Adrenal gland (tissue), 12 donors: ENCODE measurements around the gene LMCD1. TPM values are rescaled to one million over a fixed set of nuclear protein-coding genes. Genes with fewer than 3 reads are reported as not detected.

ENCODE experiments used
- DNase-seq, 7 donors: peaks; one replicate each; pipeline ENCODE4 v3.0.0-alpha.2; 2019 to 2020
- H3K27ac ChIP-seq, 5 donors: fragments of 200-600 bp; sonication (generic) in 4 of 5; 1 replicate in 3 of 5; 2 replicates in 2 of 5; pipeline versions ENCODE4 v1.5.1 to v1.8.0; 2016 to 2020; ENCODE audit warnings: mild to moderate bottlenecking in 1 of 5
- H3K27me3 ChIP-seq: fragments of 200-600 bp; 2 replicates; pipeline ENCODE4 v1.8.0; 2021
- H3K36me3 ChIP-seq, 2 donors: fragments of 200-600 bp; replicated peaks in 1 of 2; 1 replicate in 1 of 2; 2 replicates in 1 of 2; pipeline versions ENCODE4 v1.5.1 to v1.8.0; 2018 to 2022
- H3K4me1 ChIP-seq, 2 donors: fragments of 200-600 bp; replicated peaks in 1 of 2; 1 replicate in 1 of 2; 2 replicates in 1 of 2; pipeline versions ENCODE4 v1.5.1 to v1.8.0; 2018 to 2021
- H3K4me3 ChIP-seq, 4 donors: fragments of 200-600 bp; sonication (generic) in 3 of 4; one replicate each; pipeline ENCODE4 v1.5.1; 2016 to 2018
- H3K9me3 ChIP-seq, 3 donors: fragments of 200-600 bp; sonication (generic) in 1 of 3; replicated peaks in 1 of 3; 1 replicate in 2 of 3; 2 replicates in 1 of 3; pipeline versions ENCODE4 v1.5.1 to v1.8.0; 2016 to 2021
- POLR2A ChIP-seq, 2 donors: fragments of 450-650 bp; IDR thresholded peaks; one replicate each; pipeline ENCODE4 v1.6.1; 2017; ENCODE audit warnings: antibody characterized with exemption in 2 of 2, mild to moderate bottlenecking in 2 of 2, moderate library complexity in 1 of 2
- WGBS, 4 donors: extraction: QIAGEN DNeasy Blood & Tissue Kit in 2 of 4; methylation state at CpG; one replicate each; pipeline versions ENCODE4 v1.1.5 to v1.1.7; 2013 to 2017; 5-methylcytosine and 5-hydroxymethylcytosine counted together
- intact Hi-C, 2 donors: fragments of 100-400 bp; cut with DNase I; formaldehyde crosslinking; loops; one replicate each; pipeline versions ENCODE4 v1.14.1 to v1.15.0; 2022 to 2023
- polyA plus RNA-seq, 3 donors: library from polyadenylated mRNA; stranded (reverse); fragments of 200-250 nt in 2 of 3; fragments of 350-450 nt in 1 of 3; fragmentation: Illumina TruSeq in 1 of 3; extraction: RNeasy Lipid Tissue Mini Kit (QIAGEN cat#74804) in 1 of 3; gene quantifications; one replicate each; pipeline ENCODE4 v1.2.3, GENCODE V29; 2013 to 2014
- total RNA-seq, 9 donors: library from RNA; depleted of rRNA in 4 of 9; stranded (reverse); fragments of >200 nt in 4 of 9; fragments of 120-200 nt in 1 of 9; fragmentation: NEBNext Ultra II Directional in 1 of 9; extraction: Animal tissue kit (Norgen Biotek cat#: 25700) in 1 of 9; gene quantifications; one replicate each; pipeline versions ENCODE4 v1.1.0 to v1.2.4, GENCODE V29; 2013 to 2023
- TF ChIP-seq, protein P1 (sequence below), 6 experiments: fragments of 450-650 bp in 4 of 6; fragments of 200-600 bp in 2 of 6; sonication (generic) in 1 of 6; IDR thresholded peaks; 1 replicate in 5 of 6; 2 replicates in 1 of 6; pipeline versions ENCODE4 v1.5.1 to v1.8.0; 2016 to 2021; ENCODE audit warnings: antibody characterized with exemption in 6 of 6, mild to moderate bottlenecking in 2 of 6, moderate library complexity in 1 of 6
- donor health status: healthy with polysubstance abuse.
- donor health status: Bipolar disorder and iron deficiency.
- donor health status: DM: yes; HTN: yes; CAD: no.
- donor health status: DM: no; HTN: no; CAD: no.
- donor health status: DM: no; HTN: no; CAD: no.
- donor health status: DM: yes; HTN: yes; CAD: no.

Gene LMCD1
- total and polyA plus RNA-seq, 12 donors: 4.8 to 26.5 (median 16.1) TPM

GRCh38 chr3:8529181-8529637, 27.6 kb downstream of the LMCD1 start:
- no peaks in the 10 kb centered on the region for H3K27me3 ChIP-seq
- DNase-seq: peak in 1 of 7 donors; percentile 30
- whole genome bisulfite sequencing, 4 donors: 51 to 67% (median 66%) methylated on average over 9 of the region's 9 CpGs
- intact Hi-C loops: no loop called here
- H3K4me1 ChIP-seq: peaks cover 0 to 25% of the 10 kb centered on the region in 2 donors
- H3K27ac ChIP-seq: peak overlapping the region in 2 of 5 donors; percentile 28 to 59
- TF ChIP-seq POLR2A (IDR thresholded peaks at IDR 0.05): no peak
- TF ChIP-seq, protein P1, sequence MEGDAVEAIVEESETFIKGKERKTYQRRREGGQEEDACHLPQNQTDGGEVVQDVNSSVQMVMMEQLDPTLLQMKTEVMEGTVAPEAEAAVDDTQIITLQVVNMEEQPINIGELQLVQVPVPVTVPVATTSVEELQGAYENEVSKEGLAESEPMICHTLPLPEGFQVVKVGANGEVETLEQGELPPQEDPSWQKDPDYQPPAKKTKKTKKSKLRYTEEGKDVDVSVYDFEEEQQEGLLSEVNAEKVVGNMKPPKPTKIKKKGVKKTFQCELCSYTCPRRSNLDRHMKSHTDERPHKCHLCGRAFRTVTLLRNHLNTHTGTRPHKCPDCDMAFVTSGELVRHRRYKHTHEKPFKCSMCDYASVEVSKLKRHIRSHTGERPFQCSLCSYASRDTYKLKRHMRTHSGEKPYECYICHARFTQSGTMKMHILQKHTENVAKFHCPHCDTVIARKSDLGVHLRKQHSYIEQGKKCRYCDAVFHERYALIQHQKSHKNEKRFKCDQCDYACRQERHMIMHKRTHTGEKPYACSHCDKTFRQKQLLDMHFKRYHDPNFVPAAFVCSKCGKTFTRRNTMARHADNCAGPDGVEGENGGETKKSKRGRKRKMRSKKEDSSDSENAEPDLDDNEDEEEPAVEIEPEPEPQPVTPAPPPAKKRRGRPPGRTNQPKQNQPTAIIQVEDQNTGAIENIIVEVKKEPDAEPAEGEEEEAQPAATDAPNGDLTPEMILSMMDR (IDR thresholded peaks at IDR 0.05): no peak
- H3K4me3 ChIP-seq: no peak overlapping the region
- H3K36me3 ChIP-seq: no peaks in the 10 kb centered on the region
- no peaks in the 10 kb centered on the region for H3K9me3 ChIP-seq

DNA sequence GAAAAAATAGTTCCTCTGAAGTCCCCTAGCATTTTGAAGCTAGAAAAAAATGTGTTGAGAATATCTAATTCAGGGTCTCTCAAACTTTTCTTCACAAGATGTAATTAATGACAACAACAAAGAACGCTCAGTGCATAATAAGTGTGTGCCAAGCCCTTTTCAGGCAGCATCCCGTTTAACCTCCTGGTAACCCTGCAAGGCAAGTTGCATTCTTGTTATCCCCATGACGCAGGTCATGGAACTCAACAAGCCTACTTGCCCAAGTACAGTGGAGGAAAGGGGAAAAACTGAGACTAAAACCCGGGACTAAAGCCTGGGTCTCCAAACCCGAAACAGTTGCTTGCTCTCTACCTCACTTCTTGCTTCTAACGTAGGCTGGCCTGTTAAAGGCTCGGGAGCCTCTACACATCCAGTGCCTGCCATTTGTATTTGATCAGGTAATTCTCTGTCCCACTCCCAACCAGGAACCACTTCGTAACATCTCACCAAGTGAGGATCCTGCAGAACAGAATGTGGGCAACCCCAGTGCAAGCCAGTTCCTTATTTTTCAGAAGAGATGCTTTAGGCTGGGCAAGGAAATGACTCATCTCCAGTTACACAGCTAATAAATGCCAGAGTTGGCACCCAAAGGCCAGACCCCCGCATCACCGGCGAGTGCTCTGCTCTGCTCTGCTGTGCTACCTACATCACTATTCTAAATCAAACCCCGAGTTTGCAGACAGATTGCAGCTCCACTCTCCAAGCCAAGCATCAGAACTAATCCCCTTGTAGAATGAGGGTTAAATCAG, 28.3 kb downstream of the LMCD1 start:
- Histone ChIP-seq H3K4me1 (peaks cover 0 to 25% of the 10 kb centered on the region in 2 donors), H3K27ac (peak overlapping the region in 2 of 5 donors; percentile 17 to 34), H3K36me3 (no peaks in the 10 kb centered on the region), H3K27me3 (no peaks in the 10 kb centered on the region), H3K9me3 (no peaks in the 10 kb centered on the region), H3K4me3 (no peak overlapping the region)
- no peak for DNase-seq
- intact Hi-C loops: no loop called here
- 80 to 86% (median 82%) methylated on average over 12 of the region's 12 CpGs for WGBS, 4 donors
- TF ChIP-seq POLR2A (IDR thresholded peaks at IDR 0.05): no peak
- TF ChIP-seq, protein P1 (IDR thresholded peaks at IDR 0.05): no peak

DNA sequence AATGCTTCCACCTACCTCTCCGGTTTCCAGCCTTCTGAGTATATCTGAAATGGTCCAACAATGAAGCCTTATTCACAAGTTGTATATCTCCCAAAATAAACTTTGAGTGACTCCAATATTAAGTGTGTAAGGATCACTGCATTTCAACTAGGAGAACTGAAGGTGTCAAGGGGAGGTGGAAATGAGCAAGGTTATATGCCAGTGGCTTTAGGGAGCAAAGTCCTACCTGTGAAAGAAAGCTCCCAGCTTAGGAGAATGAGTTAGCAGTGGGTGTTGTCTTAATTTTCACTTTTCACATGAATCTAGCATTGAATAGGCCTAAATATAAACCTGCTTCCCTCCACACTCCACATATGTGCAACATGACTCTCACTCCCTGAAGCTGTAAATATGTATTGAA, 29.0 kb downstream of the LMCD1 start:
- DNase-seq: no peak
- H3K36me3 ChIP-seq: no peaks in the 10 kb centered on the region
- TF ChIP-seq, protein P1 (IDR thresholded peaks at IDR 0.05): no peak
- TF ChIP-seq POLR2A (IDR thresholded peaks at IDR 0.05): no peak
- no peaks in the 10 kb centered on the region for H3K27me3 ChIP-seq
- peak overlapping the region in 1 of 5 donors; percentile 34 for H3K27ac ChIP-seq
- no peaks in the 10 kb centered on the region for H3K9me3 ChIP-seq
- 68 to 100% (median 77%) methylated on average over 1 of the region's 1 CpG; no CpG with 5 or more reads in 1 of the 4 donors for WGBS, 4 donors
- peaks cover 0 to 25% of the 10 kb centered on the region in 2 donors for H3K4me1 ChIP-seq
- no peak overlapping the region for H3K4me3 ChIP-seq
- intact Hi-C loops: no loop called here

DNA sequence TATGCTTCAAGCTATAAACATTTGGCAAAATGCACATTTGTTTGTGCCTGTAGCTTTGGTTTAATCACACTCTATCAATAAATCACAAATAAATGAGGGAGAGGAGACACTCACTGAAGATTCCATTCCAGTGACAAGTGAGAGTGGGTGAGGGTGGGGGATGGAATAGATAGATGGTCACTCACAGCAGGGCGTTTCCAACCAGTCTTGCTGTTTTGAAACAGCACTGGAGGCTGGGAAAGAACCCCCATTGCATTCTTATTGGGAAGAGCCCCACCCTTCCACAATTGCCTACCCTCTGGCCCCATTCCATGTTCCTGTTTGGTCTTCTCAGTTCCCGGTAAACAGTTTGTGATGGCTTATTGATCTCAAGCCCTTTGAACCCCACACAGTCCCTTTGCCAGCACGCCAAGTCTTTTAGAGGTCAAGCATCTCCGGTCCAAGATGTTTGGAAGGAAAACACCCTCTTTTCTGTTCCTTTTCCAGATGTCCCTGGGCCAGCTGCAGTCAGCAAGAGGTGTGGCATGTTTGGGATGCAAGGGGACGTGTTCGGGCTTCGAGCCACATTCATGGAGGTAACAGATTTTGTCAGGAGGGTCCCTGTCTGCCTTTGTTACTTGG, 30.7 kb downstream of the LMCD1 start:
- no peaks in the 10 kb centered on the region for H3K36me3 ChIP-seq
- peak overlapping the region in 1 of 5 donors; percentile 38 for H3K27ac ChIP-seq
- WGBS, 4 donors: 53 to 61% (median 58%) methylated on average over 7 of the region's 7 CpGs
- intact Hi-C loops: no loop called here
- DNase-seq: peak in 1 of 7 donors; percentile 28
- no peak overlapping the region for H3K4me3 ChIP-seq
- H3K4me1 ChIP-seq: peaks cover 0 to 25% of the 10 kb centered on the region in 2 donors
- no peaks in the 10 kb centered on the region for H3K9me3 ChIP-seq
- H3K27me3 ChIP-seq: no peaks in the 10 kb centered on the region
- TF ChIP-seq POLR2A (IDR thresholded peaks at IDR 0.05): no peak
